Type B pancreatic cell (in vitro differentiated cells): ENCODE data around the gene CD99. TPM values are rescaled to one million over a fixed set of nuclear protein-coding genes. Genes with fewer than 3 reads are reported as not detected.
A peak's percentile ranks its signal among the peaks of the same experiment; 100 is the strongest.

Experiments
- DNase-seq: peaks from one replicate; pipeline ENCODE4 v3.0.0; 2021; ENCODE audit warnings: mixed read lengths; ENCODE audit not compliant: unreplicated experiment; ENCODE audit errors: extremely low spot score
- H3K27ac Mint-ChIP-seq: 2 replicates; pipeline ENCODE4 v1.8.0; 2021; ENCODE audit warnings: mild to moderate bottlenecking, mixed read lengths
- H3K27me3 Mint-ChIP-seq: 2 replicates; pipeline ENCODE4 v1.8.0; 2021; ENCODE audit warnings: mixed read lengths
- H3K36me3 Mint-ChIP-seq: 2 replicates; pipeline ENCODE4 v1.8.0; 2021; ENCODE audit warnings: mixed read lengths
- H3K4me1 Mint-ChIP-seq: one replicate; pipeline ENCODE4 v1.8.0; 2021; ENCODE audit warnings: mixed read lengths; ENCODE audit not compliant: unreplicated experiment
- H3K4me3 Mint-ChIP-seq: 2 replicates; pipeline ENCODE4 v1.8.0; 2021; ENCODE audit warnings: mild to moderate bottlenecking, mixed read lengths
- H3K9me3 Mint-ChIP-seq: 2 replicates; pipeline ENCODE4 v1.8.0; 2021; ENCODE audit warnings: mixed read lengths
- CTCF ChIP-seq: fragments of 200-600 bp; sonication (generic); conservative IDR thresholded peaks from 2 replicates; pipeline ENCODE4 v1.5.0; 2021; ENCODE audit warnings: antibody characterized with exemption, mild to moderate bottlenecking
- total RNA-seq: library from RNA; stranded (reverse); gene quantifications from 2 replicates; pipeline ENCODE4 v1.2.1, GENCODE V29; 2021; ENCODE audit warnings: low replicate concordance

CD99 gene
- total RNA-seq, 1 donor from 2014 or later = 292 TPM

- Mint-ChIP-seq H3K27ac (peak overlapping the region; percentile 99), H3K4me3 (peak overlapping the region; percentile 50), H3K36me3 (peaks cover 47% of the 10 kb centered on the region), H3K9me3 (peaks cover 4% of the 10 kb centered on the region), H3K27me3 (no peaks in the 10 kb centered on the region), H3K4me1 (peaks cover 55% of the 10 kb centered on the region)
- no peak for DNase-seq
- TF ChIP-seq CTCF = no peak
These were observed 6.2 kb downstream of the CD99 start for GRCh38 chrX:2697306-2697705.

GRCh38 chrX:2697741-2698299 lies 6.7 kb downstream of the CD99 start:
- peak overlapping the region; percentile 84 for H3K4me3 Mint-ChIP-seq
- H3K36me3 Mint-ChIP-seq = peaks cover 47% of the 10 kb centered on the region
- H3K4me1 Mint-ChIP-seq = peaks cover 51% of the 10 kb centered on the region
- H3K27ac Mint-ChIP-seq = peak overlapping the region; percentile 99
- peaks cover 4% of the 10 kb centered on the region for H3K9me3 Mint-ChIP-seq
- no peak for TF ChIP-seq CTCF
- DNase-seq = no peak
- no peaks in the 10 kb centered on the region for H3K27me3 Mint-ChIP-seq

- Mint-ChIP-seq H3K27me3 (no peaks in the 10 kb centered on the region), H3K27ac (peak overlapping the region; percentile 99), H3K36me3 (peaks cover 50% of the 10 kb centered on the region), H3K4me3 (peak overlapping the region; percentile 84), H3K4me1 (peaks cover 50% of the 10 kb centered on the region), H3K9me3 (peaks cover 4% of the 10 kb centered on the region)
- no peak for TF ChIP-seq CTCF
- no peak for DNase-seq
These were observed 7.5 kb downstream of the CD99 start for GRCh38 chrX:2698604-2699003.

GRCh38 chrX:2699959-2700358 lies 8.9 kb downstream of the CD99 start:
- TF ChIP-seq CTCF = no peak
- Mint-ChIP-seq H3K9me3 (peaks cover 4% of the 10 kb centered on the region), H3K4me1 (peaks cover 53% of the 10 kb centered on the region), H3K36me3 (peaks cover 47% of the 10 kb centered on the region), H3K27me3 (no peaks in the 10 kb centered on the region), H3K27ac (peak overlapping the region; percentile 19), H3K4me3 (peak overlapping the region; percentile 1)
- no peak for DNase-seq

- peaks cover 4% of the 10 kb centered on the region for H3K9me3 Mint-ChIP-seq
- H3K4me3 Mint-ChIP-seq = peak overlapping the region; percentile 1
- peak overlapping the region; percentile 79 for H3K27ac Mint-ChIP-seq
- DNase-seq = no peak
- H3K4me1 Mint-ChIP-seq = peaks cover 55% of the 10 kb centered on the region
- H3K36me3 Mint-ChIP-seq = peaks cover 51% of the 10 kb centered on the region
- TF ChIP-seq CTCF = no peak
- H3K27me3 Mint-ChIP-seq = no peaks in the 10 kb centered on the region
These were observed 9.6 kb downstream of the CD99 start for GRCh38 chrX:2700405-2701320.
